GM12801 (cell line): ENCODE data around the gene LFNG.

Source experiments
- TF ChIP-seq, protein P1 (sequence below): IDR thresholded peaks from one replicate; pipeline ENCODE4 v1.5.1; 2011; ENCODE audit warnings: control low read depth; ENCODE audit not compliant: insufficient read length; ENCODE audit errors: extremely low read depth

LFNG gene

DNA sequence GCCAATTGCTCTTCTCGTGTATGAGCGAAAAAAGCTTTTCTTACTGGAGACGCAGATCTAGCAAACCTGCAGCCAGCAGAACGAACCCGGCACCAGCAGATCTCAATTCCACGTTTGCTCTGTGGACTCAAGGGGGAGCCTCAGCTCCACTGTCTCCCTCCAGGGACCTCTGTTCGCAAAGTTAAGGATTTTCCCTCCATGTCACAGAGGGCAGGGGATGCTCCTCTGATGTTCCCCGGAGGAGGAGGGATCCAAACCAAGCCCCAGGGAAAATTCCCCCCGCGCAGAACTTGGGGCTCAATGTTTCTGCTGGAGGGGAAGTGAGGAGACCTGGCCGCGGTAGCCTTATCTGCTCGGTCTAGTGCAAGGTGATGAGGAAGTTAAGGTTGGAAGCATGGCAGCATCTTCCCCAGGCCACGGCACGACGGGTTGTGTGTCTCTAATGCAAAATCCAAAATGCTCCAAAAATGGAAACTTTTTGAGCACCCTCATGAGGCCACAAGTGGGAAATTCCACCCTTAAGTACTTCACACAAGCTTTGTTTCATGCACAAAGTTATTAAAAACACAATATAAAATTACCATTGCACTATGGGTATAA, 48.2 kb downstream of the LFNG start:
- TF ChIP-seq, protein P1, sequence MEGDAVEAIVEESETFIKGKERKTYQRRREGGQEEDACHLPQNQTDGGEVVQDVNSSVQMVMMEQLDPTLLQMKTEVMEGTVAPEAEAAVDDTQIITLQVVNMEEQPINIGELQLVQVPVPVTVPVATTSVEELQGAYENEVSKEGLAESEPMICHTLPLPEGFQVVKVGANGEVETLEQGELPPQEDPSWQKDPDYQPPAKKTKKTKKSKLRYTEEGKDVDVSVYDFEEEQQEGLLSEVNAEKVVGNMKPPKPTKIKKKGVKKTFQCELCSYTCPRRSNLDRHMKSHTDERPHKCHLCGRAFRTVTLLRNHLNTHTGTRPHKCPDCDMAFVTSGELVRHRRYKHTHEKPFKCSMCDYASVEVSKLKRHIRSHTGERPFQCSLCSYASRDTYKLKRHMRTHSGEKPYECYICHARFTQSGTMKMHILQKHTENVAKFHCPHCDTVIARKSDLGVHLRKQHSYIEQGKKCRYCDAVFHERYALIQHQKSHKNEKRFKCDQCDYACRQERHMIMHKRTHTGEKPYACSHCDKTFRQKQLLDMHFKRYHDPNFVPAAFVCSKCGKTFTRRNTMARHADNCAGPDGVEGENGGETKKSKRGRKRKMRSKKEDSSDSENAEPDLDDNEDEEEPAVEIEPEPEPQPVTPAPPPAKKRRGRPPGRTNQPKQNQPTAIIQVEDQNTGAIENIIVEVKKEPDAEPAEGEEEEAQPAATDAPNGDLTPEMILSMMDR = no peak

DNA sequence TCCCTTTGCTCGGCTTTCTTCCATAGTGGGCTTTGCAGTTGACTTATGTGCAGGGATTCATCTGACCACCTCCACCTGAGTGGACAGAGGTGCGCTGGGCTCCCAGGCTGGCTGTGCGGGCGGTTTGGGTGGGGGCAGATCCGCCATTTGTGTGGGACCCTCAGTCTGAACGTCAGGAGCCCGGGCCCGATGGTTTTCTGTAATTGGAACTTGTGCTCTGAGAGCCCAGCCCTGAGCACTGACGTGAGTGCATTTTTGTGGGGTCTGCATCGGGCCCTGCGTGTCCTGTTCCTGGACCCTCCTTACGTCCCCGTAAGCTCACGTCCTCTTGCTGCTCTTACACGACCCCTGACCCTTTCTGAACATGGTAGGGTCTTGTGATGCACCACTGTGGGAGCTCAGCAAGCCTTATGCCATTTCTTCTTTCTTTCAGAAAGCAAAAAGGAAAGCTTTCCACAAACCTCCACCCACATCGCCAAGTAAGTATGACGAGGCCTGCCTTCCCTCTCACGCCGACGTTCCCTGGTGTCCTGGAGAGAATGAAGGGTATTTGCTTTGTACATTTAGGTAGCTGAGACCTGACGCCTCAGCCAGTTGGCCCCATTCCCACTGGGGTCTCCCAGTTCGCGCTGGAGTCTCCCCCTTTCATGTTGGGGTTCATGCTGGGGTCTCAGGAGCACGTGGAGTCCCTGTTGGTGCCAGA, 49.1 kb downstream of the LFNG start:
- TF ChIP-seq, protein P1 = no peak

DNA sequence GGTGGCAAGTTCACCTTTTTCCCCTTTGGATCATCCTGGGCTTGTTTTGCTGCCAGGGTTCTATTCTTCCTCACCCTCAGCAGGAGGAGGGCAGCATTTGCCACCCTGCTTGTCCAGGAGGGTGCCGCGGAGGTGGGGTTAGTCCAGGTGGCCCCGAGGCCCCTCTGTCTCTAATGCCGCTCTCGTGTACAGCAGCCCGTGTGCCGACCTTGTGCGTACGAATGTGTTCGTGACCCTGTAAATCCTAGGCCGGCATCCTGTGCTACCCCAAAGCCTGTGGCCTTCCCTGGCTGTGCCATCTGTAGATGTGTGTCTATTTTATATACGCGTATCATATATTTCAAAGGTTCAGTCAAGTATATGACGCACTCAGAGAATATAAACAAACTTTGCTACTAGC, 49.8 kb downstream of the LFNG start:
- TF ChIP-seq, protein P1 = no peak

DNA sequence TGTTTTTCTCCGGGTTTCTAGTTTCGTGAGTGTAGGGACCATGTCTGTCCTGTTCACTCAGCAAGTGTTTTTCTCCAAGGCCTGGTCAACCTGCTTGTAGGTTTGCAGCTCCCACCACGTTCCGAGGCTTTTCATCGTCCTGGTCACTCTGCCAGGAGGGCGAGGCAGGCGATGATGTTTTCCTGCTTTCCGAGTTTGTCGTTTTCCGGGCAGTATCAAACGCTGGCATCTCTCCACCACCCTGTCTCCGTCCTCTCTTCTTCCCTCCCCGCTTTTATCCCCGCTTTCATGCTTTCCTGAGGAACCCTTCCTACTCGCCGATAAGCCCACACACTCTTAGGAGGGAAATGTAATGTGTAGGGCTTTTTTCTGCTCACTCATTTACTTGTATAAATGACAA, 50.4 kb downstream of the LFNG start:
- TF ChIP-seq, protein P1 = no peak

DNA sequence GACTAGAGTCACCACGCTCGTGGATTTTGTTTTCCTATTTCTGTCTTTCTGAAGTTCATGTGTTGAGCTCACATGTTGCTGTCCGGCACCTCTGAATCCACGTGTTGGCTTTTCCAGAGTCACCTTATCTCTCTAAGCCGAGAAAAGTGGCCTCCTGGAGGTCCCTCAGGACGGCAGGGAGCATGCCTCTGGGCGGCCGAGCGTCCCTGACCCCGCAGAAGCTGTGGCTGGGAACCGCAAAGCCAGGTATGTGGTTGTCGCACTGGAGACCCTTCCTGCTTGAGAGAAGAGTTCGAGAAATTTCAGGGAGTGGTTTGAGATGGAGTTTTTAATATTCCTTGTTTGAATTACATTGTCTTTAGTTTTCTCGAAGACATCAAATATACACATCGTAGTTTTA, 51.8 kb downstream of the LFNG start:
- TF ChIP-seq, protein P1 = no peak

DNA sequence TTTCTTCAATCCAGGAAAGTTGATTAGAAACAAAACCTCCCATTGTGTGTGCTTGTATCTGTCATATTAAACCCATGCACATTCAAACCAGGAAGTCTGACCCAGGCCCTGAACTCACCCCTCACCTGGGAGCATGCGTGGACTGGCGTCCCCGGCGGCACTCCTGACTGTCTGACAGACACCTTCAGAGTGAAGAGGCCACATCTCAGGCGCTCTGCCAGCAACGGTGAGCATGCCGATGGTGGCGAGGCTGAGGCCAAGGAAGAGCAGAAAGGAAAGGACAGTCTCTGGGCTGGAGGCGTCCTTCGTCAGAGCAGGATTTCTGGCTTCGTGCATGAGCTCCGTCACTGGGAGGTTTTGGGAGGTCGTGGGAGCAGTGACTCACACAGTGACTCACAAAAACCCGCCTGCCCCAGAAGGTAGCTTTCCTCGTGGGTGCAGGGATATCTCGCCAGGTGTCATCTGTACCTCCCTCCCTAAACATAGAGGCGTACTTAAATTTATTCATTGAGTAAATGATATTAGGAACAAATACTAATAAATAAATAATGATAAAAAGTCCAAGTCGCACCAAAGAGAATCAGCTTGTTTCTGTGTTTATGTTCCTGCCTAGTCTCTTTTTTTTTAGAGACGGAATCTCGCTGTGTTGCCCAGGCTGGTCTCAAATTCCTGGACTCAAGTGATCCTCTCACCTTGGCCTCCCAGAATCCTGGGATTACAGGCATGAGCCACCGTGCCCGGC, 52.7 kb downstream of the LFNG start:
- TF ChIP-seq, protein P1 = no peak

DNA sequence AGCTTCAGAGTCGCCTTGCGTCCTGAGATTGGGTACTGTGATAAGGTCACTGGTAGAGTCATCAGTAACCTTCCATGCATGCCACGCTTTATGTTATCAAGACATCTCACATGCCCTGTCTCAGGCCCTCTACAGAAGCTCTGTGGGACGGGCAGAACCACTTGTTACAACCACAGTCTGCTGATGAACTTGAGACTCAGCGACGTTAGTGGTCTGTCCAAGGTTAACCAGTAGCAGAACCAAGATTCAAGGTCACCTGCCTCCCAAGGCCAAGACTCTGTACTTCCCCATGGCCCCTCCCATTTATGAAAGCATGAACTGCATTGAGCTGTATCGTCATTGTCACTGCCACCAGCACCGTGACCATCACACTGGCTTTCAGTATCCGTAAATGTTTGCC, 54.2 kb downstream of the LFNG start:
- TF ChIP-seq, protein P1 = no peak
